GM19463 (cell line): ENCODE measurements around the gene DDR2.

Experiments
- ATAC-seq: cut with Tn5 transposase; IDR thresholded peaks from one replicate; pipeline ENCODE4 v1.9.1; 2021; ENCODE audit warnings: mild to moderate bottlenecking, moderate library complexity; ENCODE audit not compliant: unreplicated experiment

DDR2 gene

DNA sequence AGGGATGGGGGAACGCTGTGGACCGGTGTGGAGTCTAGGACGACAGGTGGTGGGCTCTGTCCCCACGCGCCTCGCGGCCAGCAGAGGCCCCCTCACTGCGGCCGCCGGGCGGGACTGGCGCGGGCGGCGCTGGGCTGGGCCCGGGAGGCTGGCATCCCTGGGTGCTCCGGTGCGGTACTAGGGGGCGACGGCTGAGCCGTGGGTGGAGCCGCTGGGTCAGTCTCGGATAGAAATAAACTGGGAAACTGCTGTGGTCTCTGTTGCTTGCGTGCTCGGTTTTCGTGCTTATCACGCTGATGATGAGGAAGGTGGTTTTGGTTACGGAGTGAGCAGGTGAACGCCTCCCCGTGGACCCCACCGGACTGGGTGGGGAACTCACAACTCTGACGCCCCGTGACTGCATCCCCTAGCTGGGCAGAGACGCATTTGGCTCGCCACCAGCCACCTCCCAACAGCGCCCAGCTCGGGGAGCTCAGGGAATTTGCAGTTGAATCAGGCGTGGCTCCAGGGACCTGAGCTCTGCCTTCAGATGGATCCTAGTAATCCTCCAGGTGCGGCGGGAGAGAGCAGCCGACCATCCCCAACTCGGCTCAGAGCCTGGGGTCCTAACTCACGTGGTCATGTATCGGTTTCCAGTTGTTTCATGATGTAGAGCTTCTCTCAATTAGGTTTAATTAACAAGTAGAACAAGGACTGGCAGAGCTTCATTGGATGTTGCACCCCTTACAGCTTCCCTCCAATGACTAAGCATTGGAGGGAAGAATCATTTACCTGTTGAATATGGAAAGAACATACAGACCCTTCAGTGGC, 190.3 kb downstream of the DDR2 start:
- ATAC-seq = peak; percentile 50

- ATAC-seq = no peak
Measured at GRCh38 chr1:162823231-162823630, 191.0 kb downstream of the DDR2 start.

DNA sequence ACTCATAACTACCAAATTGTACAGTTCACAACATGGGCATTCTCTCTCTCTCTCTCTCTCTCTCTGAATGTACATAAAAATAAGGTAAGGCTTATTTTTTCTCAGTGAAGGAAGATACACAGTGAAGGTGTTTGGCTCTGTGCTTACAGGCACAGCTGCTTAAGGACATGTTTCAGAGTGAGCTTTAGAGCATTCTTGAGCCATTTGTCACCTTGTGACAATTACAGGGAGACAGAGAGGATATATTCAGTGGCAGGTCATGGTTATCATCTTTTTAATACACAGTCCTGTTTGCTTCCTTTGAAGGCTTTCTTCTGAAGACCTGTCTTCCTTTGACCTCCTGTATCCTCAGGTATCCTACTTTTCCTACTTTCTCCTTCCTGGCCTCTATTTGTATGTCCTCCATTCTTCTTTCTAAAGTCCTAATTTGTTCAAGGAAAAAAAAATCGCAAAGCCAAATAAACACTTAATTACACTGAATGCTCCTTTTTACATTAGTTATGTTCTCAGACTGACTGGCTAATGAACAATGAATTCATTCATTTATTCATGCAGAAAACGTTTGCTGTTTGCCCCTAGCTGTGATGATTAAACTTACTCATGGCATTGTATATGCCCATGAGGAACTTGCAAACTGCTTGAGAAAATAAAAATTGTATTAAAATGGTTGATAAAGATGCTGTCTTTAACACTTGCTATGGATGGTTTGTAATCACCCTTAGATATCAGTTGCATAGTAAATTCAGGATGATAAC, 191.7 kb downstream of the DDR2 start:
- no peak for ATAC-seq

DNA sequence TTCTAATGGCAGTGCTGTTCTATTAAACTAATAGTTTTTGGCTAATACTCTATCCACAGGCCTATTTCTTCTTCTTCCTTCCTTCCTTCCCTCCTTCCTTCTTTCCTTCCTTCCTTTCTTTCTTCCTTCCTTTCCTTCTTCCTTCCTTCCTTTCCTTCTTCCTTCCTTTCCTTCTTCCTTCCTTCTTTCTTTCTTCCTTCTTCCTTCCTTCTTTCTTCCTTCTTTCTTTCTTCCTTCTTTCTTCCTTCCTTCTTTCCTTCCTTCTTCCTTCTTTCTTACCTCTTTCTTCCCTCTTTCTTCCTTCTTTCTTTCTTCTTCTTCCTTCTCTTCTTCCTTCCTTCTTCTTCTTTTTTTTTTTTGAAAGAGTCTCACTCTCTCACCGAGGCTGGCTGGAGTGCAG, 197.0 kb downstream of the DDR2 start:
- no peak for ATAC-seq

DNA sequence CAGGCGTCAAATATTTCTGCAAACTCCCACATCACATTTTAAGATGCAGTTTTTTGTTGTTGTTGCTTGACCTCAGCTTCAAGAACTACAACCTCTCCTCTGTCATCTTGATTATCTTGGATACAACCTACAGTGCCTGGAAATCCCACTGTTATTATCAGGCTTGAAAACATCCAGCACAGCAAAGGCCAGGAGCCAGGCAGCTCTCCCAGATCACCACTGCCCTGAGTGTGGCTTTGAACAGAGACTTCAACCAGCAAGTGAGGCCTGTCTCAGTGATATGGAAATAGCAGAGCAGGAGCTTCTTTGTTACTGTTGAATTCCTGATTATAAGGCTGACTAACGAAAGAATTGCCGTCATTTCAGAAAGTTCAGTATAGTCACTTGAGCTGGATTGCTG, 200.2 kb downstream of the DDR2 start:
- ATAC-seq = no peak

DNA sequence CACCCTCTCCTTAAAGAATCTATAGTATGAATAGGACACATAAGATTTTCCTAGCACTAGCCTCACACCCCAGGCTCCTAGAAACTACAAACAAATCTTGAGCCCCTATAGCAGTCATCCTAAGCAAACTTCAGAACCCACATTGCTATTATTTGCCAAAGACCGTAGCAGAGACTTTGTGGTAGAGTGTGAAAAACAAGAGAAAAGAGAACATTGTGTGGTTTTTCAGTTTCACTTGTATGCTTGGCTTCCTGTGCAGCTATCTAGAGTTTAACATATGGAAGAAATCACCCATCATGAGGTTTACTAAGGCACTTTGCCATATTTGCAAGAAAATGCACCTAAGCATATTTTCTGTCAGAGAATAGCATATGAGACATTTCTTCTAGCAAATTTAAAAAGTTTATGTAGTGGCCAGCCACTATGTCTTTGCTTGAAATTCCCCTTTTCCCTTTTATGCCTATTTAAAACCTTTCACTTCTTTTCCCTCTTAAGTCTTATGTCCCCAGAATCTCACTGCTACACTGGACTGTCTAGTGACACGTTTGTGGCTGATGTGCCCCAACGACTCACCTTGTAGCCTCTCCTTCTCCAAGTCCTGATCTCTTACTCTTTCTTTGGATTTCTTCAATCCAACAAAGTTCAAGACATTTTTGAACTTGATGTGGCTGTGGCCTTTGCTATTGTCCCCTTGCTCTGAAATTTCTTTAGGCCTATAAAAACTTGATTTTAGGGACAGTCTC, 203.1 kb downstream of the DDR2 start:
- ATAC-seq = peak; percentile 85
